NCI-H1436 (cell line): Measurements from ENCODE around the gene TOP3B.

Source experiments
- DNase-seq: peaks from one replicate; lab custom pipeline; 2025; lab: John Stamatoyannopoulos, UW

Gene TOP3B

GRCh38 chr22:21963286-21963685 lies 19.3 kb downstream of the TOP3B start:
- DNase-seq = no peak

GRCh38 chr22:21962655-21962949 lies 20.0 kb downstream of the TOP3B start:
- DNase-seq = no peak

GRCh38 chr22:21961886-21962654 lies 20.5 kb downstream of the TOP3B start:
- no peak for DNase-seq

- DNase-seq = no peak
These were observed 21.3 kb downstream of the TOP3B start for GRCh38 chr22:21961127-21961867.

- no peak for DNase-seq
These were observed 22.1 kb downstream of the TOP3B start for GRCh38 chr22:21960200-21961126.

- DNase-seq = no peak
These were observed 23.1 kb downstream of the TOP3B start for GRCh38 chr22:21959274-21960074.

GRCh38 chr22:21958360-21959273 lies 24.0 kb downstream of the TOP3B start:
- no peak for DNase-seq

- peak; percentile 79 for DNase-seq
These were observed 29.7 kb downstream of the TOP3B start, which contains the start of gene PPM1F for GRCh38 chr22:21952586-21953571. Gene PPM1F (minus strand): TSS chr22:21952848. CDS start chr22:21946048, 6,800 bp downstream.

GRCh38 chr22:21951931-21952465 lies 30.6 kb downstream of the TOP3B start:
- DNase-seq = no peak

GRCh38 chr22:21951062-21951461 lies 31.5 kb downstream of the TOP3B start:
- DNase-seq = no peak

- no peak for DNase-seq
These were observed 32.6 kb downstream of the TOP3B start for GRCh38 chr22:21949948-21950347.

GRCh38 chr22:21949569-21949918 lies 33.0 kb downstream of the TOP3B start:
- no peak for DNase-seq

- no peak for DNase-seq
These were observed 33.6 kb downstream of the TOP3B start for GRCh38 chr22:21948824-21949568.

- DNase-seq = no peak
These were observed 34.2 kb downstream of the TOP3B start for GRCh38 chr22:21948390-21948789.

GRCh38 chr22:21947040-21948014 lies 35.3 kb downstream of the TOP3B start:
- DNase-seq = no peak

GRCh38 chr22:21946262-21946925 lies 36.2 kb downstream of the TOP3B start:
- no peak for DNase-seq
